Measurements from ENCODE around the gene RYR2.

DNA sequence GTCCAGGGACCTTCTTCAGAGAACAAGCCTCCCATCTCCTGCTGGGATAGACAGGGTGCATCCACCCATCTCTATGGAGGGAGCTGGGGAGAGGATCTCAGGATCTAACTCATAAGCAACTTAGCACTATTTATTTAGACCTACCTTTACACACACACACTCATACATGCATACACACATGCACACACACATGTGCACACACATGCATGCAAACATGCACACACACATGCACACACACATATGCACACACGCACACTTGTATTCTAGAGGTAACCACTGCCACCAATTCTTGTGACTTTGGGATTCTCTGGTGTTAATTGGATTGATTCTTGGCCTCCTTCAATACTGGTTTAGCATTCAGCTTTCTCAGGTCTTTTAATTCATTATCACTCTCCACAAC lies 47.5 kb upstream of the RYR2 start:
- no peak for TF ChIP-seq POLR2AphosphoS5 (IDR thresholded peaks at IDR 0.05)
- TF ChIP-seq, protein P1, sequence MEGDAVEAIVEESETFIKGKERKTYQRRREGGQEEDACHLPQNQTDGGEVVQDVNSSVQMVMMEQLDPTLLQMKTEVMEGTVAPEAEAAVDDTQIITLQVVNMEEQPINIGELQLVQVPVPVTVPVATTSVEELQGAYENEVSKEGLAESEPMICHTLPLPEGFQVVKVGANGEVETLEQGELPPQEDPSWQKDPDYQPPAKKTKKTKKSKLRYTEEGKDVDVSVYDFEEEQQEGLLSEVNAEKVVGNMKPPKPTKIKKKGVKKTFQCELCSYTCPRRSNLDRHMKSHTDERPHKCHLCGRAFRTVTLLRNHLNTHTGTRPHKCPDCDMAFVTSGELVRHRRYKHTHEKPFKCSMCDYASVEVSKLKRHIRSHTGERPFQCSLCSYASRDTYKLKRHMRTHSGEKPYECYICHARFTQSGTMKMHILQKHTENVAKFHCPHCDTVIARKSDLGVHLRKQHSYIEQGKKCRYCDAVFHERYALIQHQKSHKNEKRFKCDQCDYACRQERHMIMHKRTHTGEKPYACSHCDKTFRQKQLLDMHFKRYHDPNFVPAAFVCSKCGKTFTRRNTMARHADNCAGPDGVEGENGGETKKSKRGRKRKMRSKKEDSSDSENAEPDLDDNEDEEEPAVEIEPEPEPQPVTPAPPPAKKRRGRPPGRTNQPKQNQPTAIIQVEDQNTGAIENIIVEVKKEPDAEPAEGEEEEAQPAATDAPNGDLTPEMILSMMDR (IDR thresholded peaks at IDR 0.05): no peak
